Neural progenitor cell (in vitro differentiated cells): ENCODE results near the gene PTPRG. TPM values are rescaled to one million over a fixed set of nuclear protein-coding genes. Genes with fewer than 3 reads are reported as not detected.
A peak's percentile ranks its signal among the peaks of the same experiment; 100 is the strongest.

Source experiments
- DNase-seq: peaks from one replicate; pipeline ENCODE4 v3.0.0-alpha.2; 2016; ENCODE audit warnings: low spot score
- H2AFZ ChIP-seq: fragments of 200-600 bp; sonication (generic); replicated peaks from 2 replicates; pipeline ENCODE4 v1.6.1; 2016; ENCODE audit warnings: antibody characterized with exemption
- H3F3A ChIP-seq: fragments of 200-600 bp; sonication (generic); 2 replicates; pipeline ENCODE4 v1.6.1; 2016; ENCODE audit warnings: antibody characterized with exemption, low read depth
- H3K27ac ChIP-seq: fragments of 200-600 bp; sonication (generic); 2 replicates; pipeline ENCODE4 v1.5.1; 2016; ENCODE audit warnings: mild to moderate bottlenecking
- H3K27me3 ChIP-seq: fragments of 200-600 bp; sonication (generic); 2 replicates; pipeline ENCODE4 v1.6.1; 2016; ENCODE audit warnings: mild to moderate bottlenecking, moderate library complexity
- H3K36me3 ChIP-seq: fragments of 200-600 bp; sonication (generic); 2 replicates; pipeline ENCODE4 v1.5.1; 2016
- H3K4me1 ChIP-seq: fragments of 200-600 bp; sonication (generic); 2 replicates; pipeline ENCODE4 v1.6.1; 2016; ENCODE audit warnings: mixed run types
- H3K4me2 ChIP-seq: fragments of 200-600 bp; sonication (generic); 2 replicates; pipeline ENCODE4 v1.6.1; 2016
- H3K4me3 ChIP-seq: fragments of 200-600 bp; sonication (generic); 2 replicates; pipeline ENCODE4 v1.5.1; 2016
- H3K79me2 ChIP-seq: fragments of 200-600 bp; sonication (generic); 2 replicates; pipeline ENCODE4 v1.6.1; 2016; ENCODE audit warnings: low read depth
- H3K9ac ChIP-seq: fragments of 200-600 bp; sonication (generic); 2 replicates; pipeline ENCODE4 v1.6.1; 2016
- H3K9me3 ChIP-seq: fragments of 200-600 bp; sonication (generic); 2 replicates; pipeline ENCODE4 v1.5.1; 2016; ENCODE audit warnings: low read depth
- H4K20me1 ChIP-seq: fragments of 200-600 bp; sonication (generic); 2 replicates; pipeline ENCODE4 v1.6.1; 2016; ENCODE audit warnings: low read depth
- H3K27ac Mint-ChIP-seq: 3 replicates; pipeline ENCODE4 v1.8.0; 2021; ENCODE audit warnings: mixed read lengths
- H3K27me3 Mint-ChIP-seq: 2 replicates; pipeline ENCODE4 v1.8.0; 2022; ENCODE audit warnings: low read depth, mild to moderate bottlenecking, inconsistent platforms, moderate library complexity, mixed read lengths; ENCODE audit not compliant: insufficient read depth
- H3K36me3 Mint-ChIP-seq: 3 replicates; pipeline ENCODE4 v1.8.0; 2021; ENCODE audit warnings: mixed read lengths
- H3K4me1 Mint-ChIP-seq: 3 replicates; pipeline ENCODE4 v1.8.0; 2021; ENCODE audit warnings: mixed read lengths
- H3K4me3 Mint-ChIP-seq: 3 replicates; pipeline ENCODE4 v1.8.0; 2021; ENCODE audit warnings: mild to moderate bottlenecking, moderate library complexity, mixed read lengths
- H3K9me3 Mint-ChIP-seq: 3 replicates; pipeline ENCODE4 v1.8.0; 2020; ENCODE audit warnings: mixed read lengths
- CTCF ChIP-seq: fragments of 200-600 bp; sonication (generic); IDR thresholded peaks from 2 replicates; pipeline ENCODE4 v1.5.1; 2017; ENCODE audit warnings: antibody characterized with exemption, mild to moderate bottlenecking
- EZH2 ChIP-seq: fragments of 200-600 bp; sonication (generic); IDR thresholded peaks from 2 replicates; pipeline ENCODE4 v1.6.1; 2017; ENCODE audit warnings: antibody characterized with exemption, mild to moderate bottlenecking, moderate library complexity
- EZH2phosphoT487 ChIP-seq: fragments of 200-600 bp; sonication (generic); IDR thresholded peaks from 2 replicates; pipeline ENCODE4 v1.6.1; 2017; ENCODE audit warnings: antibody characterized with exemption
- total RNA-seq: library from RNA; depleted of rRNA; stranded (reverse); fragments of >200 nt; gene quantifications from 2 replicates; pipeline ENCODE4 v1.2.3, GENCODE V29; 2015; ENCODE audit warnings: low replicate concordance

The PTPRG gene
- total RNA-seq, 1 donor from 2014 or later = 65.3 TPM

GRCh38 chr3:61608711-61609110 is 47.3 kb downstream of the PTPRG start:
- peaks cover 11% of the 10 kb centered on the region for H3K36me3 Mint-ChIP-seq
- TF ChIP-seq EZH2phosphoT487 = peak; percentile 93
- TF ChIP-seq EZH2 = no peak
- Histone ChIP-seq H3K27me3 (no peaks in the 10 kb centered on the region), H2AFZ (no peak overlapping the region), H3K9me3 (no peaks in the 10 kb centered on the region), H3F3A (peaks cover 15% of the 10 kb centered on the region), H3K9ac (no peak overlapping the region), H3K36me3 (no peaks in the 10 kb centered on the region), H3K4me3 (no peak overlapping the region), H4K20me1 (peaks cover 87% of the 10 kb centered on the region), H3K79me2 (peaks cover 99% of the 10 kb centered on the region), H3K4me2 (peak overlapping the region; percentile 53), H3K4me1 (peaks cover 29% of the 10 kb centered on the region), H3K27ac (no peak overlapping the region)
- no peak overlapping the region for H3K4me3 Mint-ChIP-seq
- H3K27me3 Mint-ChIP-seq = peaks cover 8% of the 10 kb centered on the region
- H3K4me1 Mint-ChIP-seq = peaks cover 20% of the 10 kb centered on the region
- no peak overlapping the region for H3K27ac Mint-ChIP-seq
- peak; percentile 71 for DNase-seq
- peaks cover 6% of the 10 kb centered on the region for H3K9me3 Mint-ChIP-seq

- DNase-seq = no peak
- Histone ChIP-seq H3K36me3 (no peaks in the 10 kb centered on the region), H3K9ac (no peak overlapping the region), H3K9me3 (no peaks in the 10 kb centered on the region), H2AFZ (no peak overlapping the region), H3F3A (peaks cover 15% of the 10 kb centered on the region), H3K27ac (no peak overlapping the region), H3K79me2 (peaks cover 99% of the 10 kb centered on the region), H3K4me1 (peaks cover 29% of the 10 kb centered on the region), H4K20me1 (peaks cover 93% of the 10 kb centered on the region), H3K4me2 (no peak overlapping the region), H3K4me3 (no peak overlapping the region), H3K27me3 (no peaks in the 10 kb centered on the region)
- Mint-ChIP-seq H3K4me3 (no peak overlapping the region), H3K9me3 (peaks cover 3% of the 10 kb centered on the region), H3K27ac (no peak overlapping the region), H3K4me1 (peaks cover 20% of the 10 kb centered on the region), H3K36me3 (peaks cover 11% of the 10 kb centered on the region), H3K27me3 (peaks cover 12% of the 10 kb centered on the region)
- no peak for TF ChIP-seq EZH2
- no peak for TF ChIP-seq EZH2phosphoT487
- no peak for TF ChIP-seq CTCF
These were observed 48.9 kb downstream of the PTPRG start for GRCh38 chr3:61610316-61610715.

GRCh38 chr3:61612211-61613194 is 51.1 kb downstream of the PTPRG start:
- no peak for TF ChIP-seq EZH2phosphoT487
- no peak for TF ChIP-seq EZH2
- TF ChIP-seq CTCF = no peak
- Mint-ChIP-seq H3K27me3 (peaks cover 11% of the 10 kb centered on the region), H3K27ac (no peak overlapping the region), H3K4me3 (no peak overlapping the region), H3K4me1 (peaks cover 28% of the 10 kb centered on the region), H3K36me3 (peaks cover 16% of the 10 kb centered on the region), H3K9me3 (no peaks in the 10 kb centered on the region)
- Histone ChIP-seq H3K79me2 (peaks cover 99% of the 10 kb centered on the region), H3K4me2 (no peak overlapping the region), H3K36me3 (no peaks in the 10 kb centered on the region), H3K27me3 (no peaks in the 10 kb centered on the region), H4K20me1 (peaks cover 93% of the 10 kb centered on the region), H3K9ac (no peak overlapping the region), H3K9me3 (no peaks in the 10 kb centered on the region), H3K4me3 (no peak overlapping the region), H3K27ac (no peak overlapping the region), H3F3A (peaks cover 13% of the 10 kb centered on the region), H3K4me1 (peaks cover 29% of the 10 kb centered on the region), H2AFZ (no peak overlapping the region)
- peak; percentile 45 for DNase-seq

- peaks cover 99% of the 10 kb centered on the region for H3K79me2 ChIP-seq
- H3K27ac Mint-ChIP-seq = no peak overlapping the region
These were observed 52.3 kb downstream of the PTPRG start for GRCh38 chr3:61613666-61614065.

More at GRCh38 chr3:61613666-61614065, 52.3 kb downstream of the PTPRG start:
- H3K36me3 Mint-ChIP-seq = peaks cover 16% of the 10 kb centered on the region
- Histone ChIP-seq H4K20me1 (peaks cover 93% of the 10 kb centered on the region), H3K9me3 (no peaks in the 10 kb centered on the region), H3K4me3 (no peak overlapping the region), H3K4me2 (no peak overlapping the region), H3K36me3 (no peaks in the 10 kb centered on the region), H3F3A (peaks cover 1% of the 10 kb centered on the region), H3K27ac (no peak overlapping the region), H3K4me1 (peaks cover 23% of the 10 kb centered on the region), H3K27me3 (no peaks in the 10 kb centered on the region), H3K9ac (no peak overlapping the region), H2AFZ (no peak overlapping the region)
- DNase-seq = no peak
- TF ChIP-seq CTCF (no peak), EZH2phosphoT487 (no peak), EZH2 (no peak)
- peaks cover 22% of the 10 kb centered on the region for H3K4me1 Mint-ChIP-seq
- H3K4me3 Mint-ChIP-seq = no peak overlapping the region
- H3K9me3 Mint-ChIP-seq = no peaks in the 10 kb centered on the region
- H3K27me3 Mint-ChIP-seq = peaks cover 9% of the 10 kb centered on the region
